Activated CD4-positive, alpha-beta T cell treated with anti-CD3 and anti-CD28 coated beads, Interleukin-2, Interleukin-4, amounts not matched to agents 100 ng/mL and 50 ng/mL, durations not matched to agents 16 hours and 8 hours (primary cell): ENCODE results near the gene SMURF1.

Experiments used
- DNase-seq: peaks from one replicate; pipeline ENCODE4 v3.0.0-alpha.2; 2020; ENCODE audit warnings: low spot score

The SMURF1 gene

GRCh38 chr7:99098286-99098823, 45.6 kb downstream of the SMURF1 start:
- DNase-seq, result peak; percentile 37

GRCh38 chr7:99097730-99098129, 46.2 kb downstream of the SMURF1 start:
- DNase-seq, result no peak

GRCh38 chr7:99096124-99096887, 47.6 kb downstream of the SMURF1 start:
- DNase-seq, result no peak

- no peak for DNase-seq
Measured at GRCh38 chr7:99095698-99096097, 48.2 kb downstream of the SMURF1 start.

- DNase-seq, result no peak
Measured at GRCh38 chr7:99094401-99094800, 49.5 kb downstream of the SMURF1 start.

GRCh38 chr7:99092064-99092720, 51.7 kb downstream of the SMURF1 start:
- DNase-seq, result no peak

- DNase-seq, result no peak
Measured at GRCh38 chr7:99090771-99091542, 53.0 kb downstream of the SMURF1 start.

- no peak for DNase-seq
Measured at GRCh38 chr7:99089914-99090629, 53.8 kb downstream of the SMURF1 start.

GRCh38 chr7:99086944-99087343, 57.0 kb downstream of the SMURF1 start:
- no peak for DNase-seq

GRCh38 chr7:99086532-99086931, 57.4 kb downstream of the SMURF1 start:
- DNase-seq, result no peak

- DNase-seq, result no peak
Measured at GRCh38 chr7:99083733-99084132, 60.2 kb downstream of the SMURF1 start.

- DNase-seq, result no peak
Measured at GRCh38 chr7:99083068-99083651, 60.7 kb downstream of the SMURF1 start.

- no peak for DNase-seq
Measured at GRCh38 chr7:99080679-99081078, 63.2 kb downstream of the SMURF1 start.

- no peak for DNase-seq
Measured at GRCh38 chr7:99079104-99079503, 64.8 kb downstream of the SMURF1 start.

GRCh38 chr7:99078416-99078815, 65.5 kb downstream of the SMURF1 start:
- no peak for DNase-seq

- DNase-seq, result no peak
Measured at GRCh38 chr7:99076615-99077014, 67.3 kb downstream of the SMURF1 start.

- no peak for DNase-seq
Measured at GRCh38 chr7:99073839-99074446, 70.0 kb downstream of the SMURF1 start.

- no peak for DNase-seq
Measured at GRCh38 chr7:99072126-99072525, 71.8 kb downstream of the SMURF1 start.

GRCh38 chr7:99070361-99070760, 73.5 kb downstream of the SMURF1 start:
- no peak for DNase-seq

GRCh38 chr7:99061001-99061776, 82.7 kb downstream of the SMURF1 start:
- no peak for DNase-seq
